NCI-H187 treated with DMSO at 0.1 percent for 48 hours (cell line): ENCODE data around the gene TMEM53.
"Not testable (repeated sequence)": the region's sequence is repeated elsewhere in the genome, so short reads cannot be mapped to it uniquely, and the experiment has no call there.

Experiments
- DNase-seq: peaks from one replicate; lab custom pipeline; 2025; lab: John Stamatoyannopoulos, UW

TMEM53 gene

GRCh38 chr1:44672254-44672955 lies 1.9 kb downstream of the TMEM53 start:
- DNase-seq, result no peak

- DNase-seq, result no peak
These were observed 3.3 kb downstream of the TMEM53 start for GRCh38 chr1:44670751-44671640.

- not testable (repeated sequence) for DNase-seq
These were observed 7.6 kb downstream of the TMEM53 start for GRCh38 chr1:44666719-44667118.

- DNase-seq, result no peak
These were observed 9.4 kb downstream of the TMEM53 start for GRCh38 chr1:44664730-44665370.

- no peak for DNase-seq
These were observed 10.9 kb downstream of the TMEM53 start for GRCh38 chr1:44663417-44663816.

GRCh38 chr1:44662683-44663030 lies 11.6 kb downstream of the TMEM53 start:
- no peak for DNase-seq

GRCh38 chr1:44661781-44662682 lies 12.2 kb downstream of the TMEM53 start:
- DNase-seq, result no peak

- no peak for DNase-seq
These were observed 14.1 kb downstream of the TMEM53 start for GRCh38 chr1:44660176-44660575.

- DNase-seq, result no peak
These were observed 14.7 kb downstream of the TMEM53 start for GRCh38 chr1:44659566-44659965.

- DNase-seq, result no peak
These were observed 18.7 kb downstream of the TMEM53 start for GRCh38 chr1:44655609-44656008.

GRCh38 chr1:44654621-44655187 lies 19.6 kb downstream of the TMEM53 start:
- DNase-seq, result no peak

- no peak for DNase-seq
These were observed 20.9 kb downstream of the TMEM53 start for GRCh38 chr1:44653107-44653964.

GRCh38 chr1:44652445-44653106 lies 21.7 kb downstream of the TMEM53 start:
- DNase-seq, result no peak

- no peak for DNase-seq
These were observed 23.2 kb downstream of the TMEM53 start for GRCh38 chr1:44651069-44651468.

GRCh38 chr1:44650159-44650831 lies 24.0 kb downstream of the TMEM53 start:
- no peak for DNase-seq

- no peak for DNase-seq
These were observed 24.5 kb downstream of the TMEM53 start for GRCh38 chr1:44649788-44650158.

- no peak for DNase-seq
These were observed 25.6 kb downstream of the TMEM53 start for GRCh38 chr1:44648529-44649250.

- DNase-seq, result no peak
These were observed 26.4 kb downstream of the TMEM53 start for GRCh38 chr1:44647896-44648295.
